Measurements from ENCODE around the gene DDX41.
"Not testable (repeated sequence)": the region's sequence is repeated elsewhere in the genome, so short reads cannot be mapped to it uniquely, and the experiment has no call there.

DDX41 gene

DNA sequence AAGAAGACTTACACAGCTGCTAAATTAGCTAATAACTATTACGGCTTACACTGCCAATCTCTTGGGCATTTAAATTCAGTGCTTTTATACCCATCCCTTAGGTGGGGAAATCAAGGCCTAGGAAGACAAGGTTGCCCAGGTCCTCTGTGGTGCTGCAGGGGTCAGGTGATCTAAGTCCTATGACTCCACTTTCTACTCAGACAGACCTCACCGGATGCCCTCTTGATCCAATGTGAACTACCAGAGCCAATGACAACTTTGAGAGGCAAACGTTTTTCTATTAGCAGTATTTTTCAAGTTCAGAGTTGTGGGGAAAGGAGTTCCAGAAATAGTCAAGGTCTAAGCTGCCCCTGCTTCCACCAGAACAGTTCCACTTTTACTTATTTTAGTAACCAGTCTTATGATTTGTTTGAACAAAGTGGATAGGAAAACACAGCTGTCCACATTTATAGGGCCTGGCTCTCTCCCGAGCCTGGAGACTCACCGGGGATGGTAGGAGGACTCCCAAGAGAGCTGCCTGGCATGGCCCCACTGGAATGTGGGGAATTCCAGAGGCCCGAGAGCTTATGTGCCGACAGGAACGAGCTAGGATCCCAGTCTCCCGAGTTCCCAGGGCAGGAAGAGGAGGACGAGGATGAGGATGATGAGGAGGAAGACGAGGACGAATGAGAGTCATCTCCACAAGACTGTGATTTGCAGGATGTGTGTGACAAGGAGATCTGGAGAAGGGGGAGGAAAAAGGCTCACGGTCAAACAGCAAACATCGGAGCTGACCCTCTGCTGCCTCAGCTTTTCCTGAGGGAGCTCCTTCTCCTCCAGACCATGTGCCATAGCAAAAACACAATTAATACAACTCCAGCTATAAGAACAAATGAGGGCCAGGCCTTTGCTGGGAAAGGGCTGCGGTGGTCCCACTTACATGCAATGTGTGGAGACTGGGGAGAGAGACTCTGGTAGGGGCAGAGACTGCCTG lies 20.9 kb upstream of the DDX41 start:
- no peak for DNase-seq

DNA sequence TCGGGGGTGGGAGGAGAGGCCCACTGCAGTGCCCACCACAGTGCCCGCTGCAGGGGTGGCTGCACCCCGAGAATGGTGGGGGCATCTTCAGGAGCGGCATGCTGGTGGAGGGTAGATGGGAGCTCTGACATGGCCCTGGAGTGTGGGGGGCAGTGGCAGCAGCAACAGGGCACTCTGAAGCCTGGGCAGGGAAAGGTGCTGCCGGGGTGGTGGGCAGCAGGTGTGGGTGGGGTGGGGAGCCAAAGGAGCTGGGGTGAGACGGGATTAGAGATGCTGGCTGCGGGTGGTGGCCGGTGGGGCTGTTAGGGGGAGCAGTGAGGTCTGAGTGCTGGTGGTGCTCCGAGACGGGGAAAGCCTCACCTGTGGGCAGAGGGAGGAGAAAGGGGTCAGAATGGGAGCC lies 19.6 kb upstream of the DDX41 start:
- DNase-seq, result no peak

DNA sequence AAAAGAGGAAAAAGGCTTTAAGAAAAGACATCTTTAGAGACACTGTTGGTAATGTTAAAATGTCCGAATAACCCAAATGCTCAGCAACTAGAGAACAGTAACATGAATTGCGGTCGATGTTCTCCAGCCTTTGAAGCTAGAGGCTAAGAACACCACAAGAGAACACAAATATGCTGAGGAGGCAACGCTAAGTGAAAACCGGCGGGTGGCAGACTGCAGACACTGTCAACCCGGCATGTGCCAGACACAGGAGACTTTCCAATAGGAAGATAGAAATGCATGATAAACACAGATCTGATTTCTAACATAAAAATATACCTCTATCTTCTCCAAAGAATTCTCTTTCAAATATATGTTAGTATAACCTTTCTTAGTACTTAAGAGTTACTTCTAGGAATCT lies 18.4 kb upstream of the DDX41 start:
- DNase-seq, result no peak

DNA sequence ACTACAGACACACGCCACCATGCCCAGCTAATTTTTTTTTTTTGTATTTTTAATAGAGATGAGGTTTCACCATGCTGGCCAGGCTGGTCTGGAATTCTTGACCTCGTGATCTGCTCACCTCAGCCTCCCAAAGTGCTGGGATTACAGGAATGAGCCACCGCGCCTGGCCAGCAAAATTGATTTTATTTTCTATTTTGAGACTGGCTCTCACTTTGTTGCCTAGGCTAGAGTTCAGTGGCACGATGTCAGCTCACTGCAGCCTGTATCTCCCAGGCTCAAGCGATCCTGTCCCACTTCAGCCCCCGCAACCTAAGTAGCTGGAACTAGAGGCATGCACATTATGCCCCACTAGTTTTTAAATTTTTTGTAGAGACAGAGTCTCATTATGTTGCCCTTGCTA lies 17.7 kb upstream of the DDX41 start:
- DNase-seq, result not testable (repeated sequence)

DNA sequence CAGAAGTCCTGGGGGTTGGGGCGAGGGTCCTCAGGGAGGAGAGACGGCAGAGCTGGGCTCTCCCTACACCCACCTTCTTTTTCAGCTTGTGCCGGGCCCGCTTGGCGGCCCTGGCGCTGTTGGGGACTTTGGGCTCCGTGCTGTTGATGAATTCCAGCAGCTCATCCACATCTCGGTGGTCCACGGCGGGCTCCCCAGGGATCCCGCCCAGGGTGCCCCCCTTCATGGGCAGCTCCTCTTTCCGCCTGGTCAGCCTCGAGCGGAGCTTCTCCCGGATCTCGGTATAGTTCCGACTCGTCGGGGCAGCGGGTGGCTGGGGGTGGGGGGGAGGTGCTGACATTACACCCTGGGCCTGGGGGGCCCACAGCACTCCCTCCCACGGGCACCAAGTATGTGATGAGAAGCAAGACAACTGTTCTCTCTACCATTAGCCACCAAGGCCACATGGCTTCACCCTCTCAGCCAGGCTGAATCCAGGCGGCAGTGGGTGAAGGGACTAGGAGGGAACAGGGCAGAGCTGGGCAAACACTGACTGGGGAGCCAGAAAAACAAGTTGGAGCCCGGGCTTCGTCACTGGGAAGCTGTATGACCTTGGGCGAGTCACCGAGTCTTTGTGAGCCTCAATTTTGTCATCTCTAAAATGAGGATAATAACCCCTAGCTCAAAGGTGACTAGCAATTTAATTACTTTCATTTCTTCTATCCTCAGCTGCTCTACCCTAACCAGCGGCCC lies 14.6 kb upstream of the DDX41 start:
- no peak for DNase-seq

DNA sequence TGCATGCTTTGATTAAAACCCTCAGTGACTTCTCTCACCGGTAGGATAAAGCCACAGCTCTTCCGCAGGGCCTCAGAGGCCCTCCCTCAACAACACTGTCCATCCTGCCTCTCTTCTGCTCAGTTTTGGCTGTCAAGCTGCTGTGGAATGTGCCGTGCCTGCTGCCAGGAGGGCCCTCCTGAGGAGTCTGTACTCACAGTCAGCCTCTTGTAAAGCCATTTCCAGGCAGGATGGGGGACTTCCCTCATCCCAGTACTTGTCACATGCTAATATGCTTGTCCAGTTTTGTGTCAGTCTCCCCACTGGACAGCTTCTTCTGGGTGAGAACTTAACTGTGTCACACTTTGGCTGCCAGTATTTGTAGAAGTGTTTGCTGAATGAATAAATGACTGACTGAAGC lies 13.9 kb upstream of the DDX41 start:
- DNase-seq, result no peak

DNA sequence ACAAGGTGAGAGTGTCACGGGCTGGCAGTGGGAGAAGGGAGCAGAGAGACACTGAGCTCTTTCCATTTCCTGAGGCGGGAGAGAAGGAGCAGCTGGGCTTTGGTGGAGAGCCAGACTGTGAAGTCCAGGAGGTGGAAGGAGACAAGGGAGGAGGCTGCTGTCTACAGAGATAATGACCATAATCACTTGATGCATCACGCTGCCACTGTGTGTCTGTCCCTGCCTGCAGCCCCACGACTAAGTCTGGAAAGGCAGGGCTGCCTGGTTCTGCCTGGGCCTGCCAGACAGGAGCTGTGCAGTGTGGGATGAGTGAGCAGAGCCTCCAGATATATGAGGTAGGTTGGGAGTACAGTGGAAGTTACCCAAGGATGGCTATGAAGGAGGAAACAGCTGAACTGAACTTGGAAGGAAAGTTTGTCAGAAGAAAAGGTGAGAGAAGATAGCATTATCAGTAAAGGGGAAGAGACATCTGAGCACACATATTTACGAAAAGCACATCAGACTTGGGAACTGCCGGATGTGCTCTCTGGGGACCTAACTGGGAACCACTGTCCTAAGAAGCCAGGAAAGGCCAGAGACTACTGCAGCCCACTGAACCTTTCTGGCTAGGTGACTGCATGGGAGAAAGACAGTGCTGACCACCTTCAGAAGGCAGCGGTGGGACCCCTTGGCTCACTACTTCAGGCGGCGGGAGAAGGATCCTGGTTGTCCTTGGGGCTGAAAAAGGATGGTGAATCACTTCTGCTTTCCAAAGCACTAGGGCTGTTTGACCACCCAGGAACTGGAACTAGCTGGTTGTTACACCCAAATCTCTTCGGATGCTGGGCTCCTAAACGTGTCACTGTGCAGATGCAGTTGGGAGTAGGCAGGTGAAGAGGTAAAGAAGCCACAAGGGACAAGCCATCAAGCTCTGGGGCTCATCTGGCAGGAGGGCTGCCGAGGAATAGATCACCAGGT lies 12.8 kb upstream of the DDX41 start:
- no peak for DNase-seq

DNA sequence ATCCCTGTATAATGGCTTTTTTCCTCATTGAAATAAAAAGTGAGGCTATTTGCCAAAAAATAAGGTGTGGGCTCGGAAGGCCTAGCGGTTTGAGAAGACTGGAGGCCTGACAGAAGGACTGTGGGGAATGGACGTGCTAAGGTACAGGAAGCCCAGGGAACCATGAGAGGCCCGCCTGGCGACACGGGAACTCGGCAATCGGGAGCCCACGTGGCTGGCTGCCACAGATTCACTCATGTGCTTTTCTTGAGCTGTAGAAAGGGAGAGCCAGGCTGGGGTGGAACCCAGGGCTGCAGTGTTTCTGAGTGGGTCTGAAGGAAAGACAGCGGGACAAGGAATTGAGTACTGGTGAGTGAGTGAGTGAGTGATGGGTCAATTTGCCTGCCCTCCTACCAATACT lies 11.9 kb upstream of the DDX41 start:
- no peak for DNase-seq

DNA sequence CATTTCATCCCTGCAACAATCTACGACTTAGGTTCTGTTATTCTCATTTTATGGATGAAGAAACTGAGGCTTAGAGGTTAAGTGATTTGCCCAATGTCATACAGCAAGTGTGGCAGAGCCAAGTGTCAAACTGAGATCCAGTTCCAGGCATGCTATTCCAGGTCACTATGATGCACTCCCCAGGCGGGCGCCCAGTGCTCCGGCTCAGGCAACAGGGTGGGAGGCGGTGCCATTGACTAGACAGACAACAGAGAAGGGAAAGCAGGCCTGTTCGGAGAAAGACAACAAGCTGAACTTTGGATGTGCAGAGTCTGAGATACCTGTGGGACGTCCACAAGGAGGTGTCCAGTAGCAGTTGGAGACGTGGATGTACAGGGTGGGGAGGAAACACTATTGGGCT lies 10.8 kb upstream of the DDX41 start:
- no peak for DNase-seq

DNA sequence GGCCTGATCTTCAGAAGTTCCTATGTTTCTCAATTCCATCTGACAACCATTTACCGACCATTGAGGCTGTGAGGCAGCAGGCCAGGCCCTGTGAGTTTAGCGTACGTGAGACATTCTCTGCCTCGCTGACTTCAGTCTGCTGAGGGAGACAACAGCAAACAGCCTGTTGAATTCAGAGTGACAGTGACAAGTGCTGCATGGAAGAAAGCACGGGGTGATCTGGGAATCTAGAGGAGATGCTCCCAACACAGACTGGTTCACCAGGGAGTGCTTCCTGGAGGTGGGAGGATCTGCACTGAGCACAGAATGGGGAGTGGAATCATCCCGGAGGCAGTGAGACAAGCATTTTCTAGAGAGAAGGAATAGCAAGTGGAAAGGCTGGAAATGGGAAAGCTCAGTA lies 10.0 kb upstream of the DDX41 start:
- no peak for DNase-seq

DNA sequence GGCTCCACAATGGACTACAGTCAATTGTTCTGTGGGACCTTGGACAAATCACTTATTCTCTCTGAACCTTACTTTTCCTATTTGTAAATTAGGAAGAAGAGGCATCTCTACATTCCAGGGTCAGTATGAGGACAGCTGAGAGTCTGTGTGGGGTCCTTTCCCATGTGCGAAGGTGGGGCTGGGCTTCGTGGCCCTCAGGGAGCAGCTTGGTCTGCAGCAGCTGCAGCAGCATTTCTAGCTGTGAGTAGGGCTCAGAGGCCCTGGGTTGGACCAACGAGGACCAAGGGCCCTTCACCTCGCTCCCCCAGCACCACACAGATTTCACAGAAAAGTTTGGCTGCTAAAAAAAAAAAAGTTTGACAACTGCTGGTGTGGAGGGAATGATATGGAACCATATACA lies 9.4 kb upstream of the DDX41 start:
- no peak for DNase-seq

DNA sequence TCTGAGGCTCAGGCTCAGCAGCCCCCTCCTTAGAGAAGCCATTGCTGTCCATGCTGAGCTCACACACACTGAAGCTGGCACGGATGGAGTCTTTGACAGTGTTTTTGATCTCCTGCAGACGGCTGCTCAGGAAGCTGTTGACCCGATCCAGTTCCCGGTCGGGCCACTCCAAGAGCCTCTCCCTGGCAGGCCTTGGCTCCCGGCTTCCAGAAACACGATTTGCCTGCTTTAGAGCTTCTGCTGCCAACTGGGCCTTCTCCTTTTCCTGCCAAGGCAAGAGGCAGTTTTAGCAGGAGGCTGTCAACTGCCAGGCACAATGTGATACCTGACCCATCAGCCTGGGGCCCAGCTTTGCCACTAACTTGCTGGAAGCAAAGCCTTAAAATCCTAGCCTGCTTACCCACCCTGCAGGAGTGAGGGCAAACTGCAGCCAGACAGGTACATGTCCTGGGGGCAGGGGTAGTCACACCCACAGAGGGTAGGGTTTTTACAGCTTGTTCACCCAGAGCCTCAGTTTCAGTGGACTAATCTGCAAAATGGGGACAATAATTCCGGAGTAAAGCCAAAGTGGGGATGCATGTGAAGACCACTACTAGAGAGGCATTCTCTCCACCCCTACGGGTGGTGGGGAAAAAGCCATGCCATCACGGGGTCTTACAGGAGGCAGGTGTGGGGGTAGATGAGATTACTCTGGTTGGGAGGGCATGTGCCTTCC lies 8.3 kb upstream of the DDX41 start:
- DNase-seq, result no peak

DNA sequence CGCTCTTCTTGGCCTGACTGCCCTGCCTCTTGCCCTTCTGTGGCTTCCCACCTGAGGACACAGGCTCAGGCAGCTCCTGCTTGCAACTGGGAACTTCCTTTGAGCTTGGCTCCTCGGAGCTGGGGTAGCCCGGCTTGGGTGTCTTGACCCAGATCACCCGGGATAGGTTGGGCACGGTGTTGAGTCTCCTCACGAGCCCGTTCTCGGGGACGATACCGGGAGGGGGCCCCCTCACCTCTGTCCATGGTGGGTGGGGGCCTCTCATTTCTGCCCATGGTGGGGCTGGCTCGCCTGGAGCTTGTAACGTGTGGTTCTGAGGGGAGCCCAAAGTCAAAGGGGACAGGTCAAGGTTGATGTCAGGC lies 7.8 kb upstream of the DDX41 start:
- DNase-seq, result no peak

DNA sequence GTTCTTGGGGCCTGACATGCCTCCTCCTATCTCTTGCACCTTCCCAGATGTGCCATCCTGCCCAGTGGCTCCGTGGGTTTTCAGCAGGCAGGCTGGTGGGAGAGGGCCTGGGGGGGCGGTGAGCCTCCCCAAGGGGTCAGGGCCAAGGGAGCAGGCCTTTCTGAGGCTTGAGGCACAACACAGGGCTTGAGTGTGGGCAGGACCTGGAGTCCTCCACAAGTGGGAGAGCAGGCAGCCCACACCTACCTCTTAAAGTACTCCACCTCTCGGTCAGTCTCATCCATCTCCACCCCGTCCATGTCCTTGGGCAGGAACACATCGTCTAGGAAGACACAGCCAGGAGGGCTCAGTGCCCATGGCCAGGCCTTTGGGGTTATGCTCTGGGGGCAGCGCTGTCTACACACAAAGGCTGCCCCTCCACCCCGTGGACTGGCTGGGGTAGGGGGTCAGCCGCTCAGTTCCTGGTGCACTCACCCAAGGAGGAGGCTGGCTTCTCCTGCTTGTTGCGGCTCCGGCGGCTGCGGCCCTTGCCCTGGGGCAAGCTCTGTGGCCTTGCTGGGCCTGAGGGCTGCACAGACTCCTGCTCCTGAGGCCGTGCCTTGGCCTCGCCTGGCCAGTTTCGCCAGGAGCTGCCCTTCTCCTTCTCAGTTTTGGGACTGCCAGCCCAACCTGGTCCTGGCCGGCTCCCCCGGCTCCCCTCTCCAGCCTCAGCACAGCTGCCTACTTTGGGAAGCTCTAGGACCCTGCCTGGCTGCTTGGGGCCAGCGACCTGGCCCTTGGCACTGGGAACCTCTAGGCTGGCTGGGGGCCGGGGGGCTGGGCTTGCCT lies 7.2 kb upstream of the DDX41 start:
- DNase-seq, result no peak

DNA sequence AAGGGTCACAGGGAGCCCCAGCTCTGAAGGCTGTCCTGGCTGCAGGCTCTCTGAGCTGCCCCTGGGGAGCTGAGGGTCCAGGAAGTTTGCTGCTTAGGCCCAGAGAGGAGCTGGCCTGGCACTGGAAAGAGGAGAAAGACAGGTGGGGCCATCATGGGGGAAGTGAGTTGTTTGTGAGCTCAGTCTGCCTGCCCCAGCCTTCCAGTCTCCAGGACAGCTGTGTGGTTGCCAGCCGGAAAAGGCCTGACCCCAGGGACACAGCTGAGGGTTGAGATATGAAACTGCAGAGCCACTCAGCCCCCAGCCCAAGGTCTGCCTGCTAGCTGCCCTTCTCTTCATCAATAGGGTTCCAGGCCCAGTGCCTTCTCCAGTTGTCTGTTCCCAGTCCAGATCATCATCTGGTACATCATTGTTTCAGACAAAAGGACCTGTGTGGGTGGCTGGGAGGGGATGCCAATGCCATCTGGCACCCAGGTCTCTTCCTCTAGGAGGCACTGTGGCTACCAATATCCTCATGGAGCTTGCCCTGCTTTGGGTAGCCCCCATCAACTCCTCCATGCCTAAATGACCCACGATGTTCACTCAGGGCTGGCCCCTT lies 4.3 kb upstream of the DDX41 start:
- DNase-seq, result no peak

DNA sequence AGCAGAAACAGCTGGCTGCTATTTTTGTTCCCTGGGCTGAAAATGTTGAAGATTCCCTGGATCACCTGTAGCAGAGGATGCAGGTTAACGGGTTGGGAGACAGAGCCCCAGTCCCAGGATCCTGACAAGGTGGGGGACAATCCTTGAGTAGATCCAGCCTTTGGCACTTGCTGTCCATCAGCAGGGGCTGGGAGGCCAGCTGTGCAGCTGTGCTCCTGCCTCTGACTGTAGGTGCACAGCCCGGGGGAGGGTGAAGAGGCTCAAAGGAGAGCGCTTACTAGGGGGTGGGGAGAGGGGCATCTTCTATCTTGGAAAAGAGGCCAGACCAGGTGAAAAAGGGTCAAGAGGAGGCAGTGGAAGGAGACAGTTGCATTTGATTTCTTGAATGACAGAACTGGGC lies 3.5 kb upstream of the DDX41 start:
- DNase-seq, result no peak

DNA sequence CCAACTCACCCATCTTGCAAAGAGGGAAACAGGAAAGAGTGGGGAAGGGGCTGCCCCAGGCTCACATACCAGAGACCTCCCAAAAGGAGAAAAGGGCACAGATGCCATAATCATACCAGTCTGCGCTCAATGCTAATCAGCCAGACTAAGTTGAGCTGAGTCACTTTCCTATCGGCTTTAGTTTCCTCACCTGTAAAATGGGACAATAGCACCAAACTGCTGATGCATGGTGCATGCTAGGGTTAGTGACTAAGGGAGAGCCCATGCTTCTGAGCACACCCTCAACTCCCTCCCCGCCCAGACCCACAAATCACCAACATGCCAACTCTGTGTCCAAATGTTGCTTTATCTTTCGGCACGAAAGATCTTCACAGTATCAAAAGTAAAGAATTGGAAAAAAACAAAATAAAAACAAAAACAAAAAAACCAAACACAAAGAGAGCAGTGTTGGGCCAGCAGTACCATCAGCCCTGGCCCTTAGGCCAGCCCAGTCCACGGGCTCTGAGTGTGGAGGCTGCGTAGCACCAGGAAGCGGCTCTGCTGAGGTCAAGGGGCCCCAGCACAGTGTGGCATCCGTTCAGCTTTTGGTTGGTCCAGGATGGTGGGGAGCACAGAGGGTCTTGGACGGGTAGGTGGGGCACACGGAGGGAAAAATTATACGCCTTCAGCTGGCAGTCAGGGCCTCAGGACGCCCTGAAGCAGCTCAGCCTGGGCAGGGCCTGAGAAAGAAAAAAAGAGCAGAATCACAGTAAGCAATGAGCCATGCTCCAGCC lies 2.9 kb upstream of the DDX41 start:
- DNase-seq, result no peak

DNA sequence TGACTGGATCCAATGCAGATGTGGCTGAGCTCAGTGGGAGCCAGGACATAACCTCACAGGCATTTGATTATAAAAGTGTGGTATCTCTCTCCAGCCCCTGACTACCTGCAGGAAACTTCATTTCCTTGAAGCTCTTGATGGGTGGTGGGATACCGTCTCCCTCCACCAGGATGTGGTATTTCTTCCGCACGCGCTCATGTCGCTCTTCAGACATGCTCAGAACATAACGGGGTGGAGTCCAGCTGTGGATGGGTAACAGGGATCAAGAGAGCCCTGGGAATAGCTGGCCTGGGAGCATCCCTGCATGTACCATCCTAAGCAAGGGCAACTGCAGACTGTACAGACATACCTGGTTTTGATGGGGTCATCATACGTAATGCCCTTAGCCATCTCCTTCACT lies 1.2 kb downstream of the DDX41 start:
- DNase-seq, result no peak

DNA sequence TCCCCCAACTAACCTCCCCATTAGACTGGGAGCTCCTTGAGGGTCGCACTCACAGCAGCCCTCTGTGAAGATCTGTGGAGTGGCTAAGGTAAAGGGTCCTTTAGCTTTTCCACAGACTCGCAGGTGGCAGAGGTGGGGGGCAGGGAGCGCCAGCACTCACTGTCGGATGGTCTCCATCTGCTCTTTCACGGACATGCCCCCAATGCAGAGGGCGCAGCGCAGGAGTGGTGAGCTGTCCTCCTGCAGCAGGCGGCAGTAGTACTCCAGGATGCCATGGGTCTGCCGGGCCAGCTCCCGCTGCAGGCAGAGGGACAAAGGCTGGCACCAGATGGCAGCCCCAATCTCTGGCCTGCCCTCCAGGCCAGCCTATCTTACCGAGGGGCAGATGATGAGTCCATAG lies 2.2 kb downstream of the DDX41 start:
- no peak for DNase-seq

DNA sequence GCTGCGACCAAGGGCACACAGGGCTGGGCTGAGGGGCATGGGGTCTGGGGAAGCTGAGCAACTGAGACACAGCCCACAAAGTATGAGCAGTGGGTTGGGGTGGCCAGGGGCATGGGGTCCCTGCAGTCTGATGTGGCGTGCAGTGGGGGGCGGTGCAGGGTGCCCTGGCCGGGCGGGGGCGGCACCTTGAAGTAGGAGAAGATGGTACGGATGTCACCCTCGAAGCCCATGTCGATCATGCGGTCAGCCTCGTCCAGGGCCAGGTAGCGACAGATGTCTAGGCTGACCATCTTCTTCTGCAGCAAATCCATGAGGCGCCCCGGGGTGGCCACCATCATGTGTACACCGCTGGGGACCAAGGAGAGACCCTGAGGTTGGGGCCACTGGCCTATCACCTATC lies 3.3 kb downstream of the DDX41 start:
- no peak for DNase-seq

Measured in activated CD4-positive, alpha-beta T cell treated with anti-CD3 and anti-CD28 coated beads for 4 hours (primary cell).